ENCODE results near the gene DOCK9.

DNA sequence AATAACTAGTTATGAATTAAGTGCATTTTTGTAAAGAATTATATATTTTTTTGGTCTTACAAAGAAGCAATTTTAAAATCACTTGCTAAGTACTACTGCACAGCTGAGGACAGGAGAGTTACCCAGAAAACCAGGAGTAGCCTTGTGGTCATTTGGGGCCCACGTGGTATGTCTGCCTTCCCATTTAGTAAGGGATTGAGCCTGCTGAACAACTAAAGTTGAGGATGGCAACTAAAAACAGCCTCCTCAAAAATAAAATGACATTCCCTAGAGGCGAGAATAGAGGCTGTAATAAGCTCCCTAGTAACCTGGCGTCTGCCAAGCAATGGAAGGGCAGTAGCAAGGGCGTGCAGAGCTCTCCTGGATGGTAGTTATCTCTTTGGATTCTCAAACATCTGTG, 36.3 kb downstream of the DOCK9 start:
- TF ChIP-seq, protein P1, sequence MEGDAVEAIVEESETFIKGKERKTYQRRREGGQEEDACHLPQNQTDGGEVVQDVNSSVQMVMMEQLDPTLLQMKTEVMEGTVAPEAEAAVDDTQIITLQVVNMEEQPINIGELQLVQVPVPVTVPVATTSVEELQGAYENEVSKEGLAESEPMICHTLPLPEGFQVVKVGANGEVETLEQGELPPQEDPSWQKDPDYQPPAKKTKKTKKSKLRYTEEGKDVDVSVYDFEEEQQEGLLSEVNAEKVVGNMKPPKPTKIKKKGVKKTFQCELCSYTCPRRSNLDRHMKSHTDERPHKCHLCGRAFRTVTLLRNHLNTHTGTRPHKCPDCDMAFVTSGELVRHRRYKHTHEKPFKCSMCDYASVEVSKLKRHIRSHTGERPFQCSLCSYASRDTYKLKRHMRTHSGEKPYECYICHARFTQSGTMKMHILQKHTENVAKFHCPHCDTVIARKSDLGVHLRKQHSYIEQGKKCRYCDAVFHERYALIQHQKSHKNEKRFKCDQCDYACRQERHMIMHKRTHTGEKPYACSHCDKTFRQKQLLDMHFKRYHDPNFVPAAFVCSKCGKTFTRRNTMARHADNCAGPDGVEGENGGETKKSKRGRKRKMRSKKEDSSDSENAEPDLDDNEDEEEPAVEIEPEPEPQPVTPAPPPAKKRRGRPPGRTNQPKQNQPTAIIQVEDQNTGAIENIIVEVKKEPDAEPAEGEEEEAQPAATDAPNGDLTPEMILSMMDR (IDR thresholded peaks at IDR 0.05; ENCODE audit: low read length), result no peak
- no peak for TF ChIP-seq EZH2 (optimal IDR thresholded peaks at IDR 0.05; ENCODE audit: low read depth, low read length)
